PFSK-1 (cell line): ENCODE data around the gene RXFP1.

ENCODE experiments used
- FOXP2 ChIP-seq: optimal IDR thresholded peaks from 2 replicates; pipeline ENCODE3; 2011; ENCODE audit warnings: borderline replicate concordance, control low read depth, inconsistent platforms; ENCODE audit not compliant: insufficient read depth; ENCODE audit errors: extremely low read length, extremely low read depth
- POLR2AphosphoS5 ChIP-seq: IDR thresholded peaks from 2 replicates; pipeline ENCODE4 v1.6.1; 2012; ENCODE audit warnings: low read depth, mild to moderate bottlenecking, control low read depth, low read length, moderate library complexity
- SIN3A ChIP-seq: IDR thresholded peaks from 2 replicates; pipeline ENCODE4 v1.6.1; 2012; ENCODE audit warnings: mild to moderate bottlenecking, low read length, moderate library complexity, borderline replicate concordance; ENCODE audit not compliant: insufficient read depth
- TAF1 ChIP-seq: IDR thresholded peaks from 2 replicates; pipeline ENCODE4 v1.6.1; 2012; ENCODE audit warnings: low read length, control low read depth, borderline replicate concordance; ENCODE audit not compliant: insufficient read depth
- TF ChIP-seq, protein P1 (sequence below), 2 experiments: IDR thresholded peaks; 2 replicates each; pipeline versions ENCODE4 v1.6.1 to v1.8.0; 2011 to 2012; ENCODE audit warnings: low read depth in 2 of 2, low read length in 2 of 2, control low read depth in 1 of 2, inconsistent platforms in 1 of 2, mild to moderate bottlenecking in 1 of 2, moderate library complexity in 1 of 2; ENCODE audit not compliant: insufficient read depth in 1 of 2

Gene RXFP1

DNA sequence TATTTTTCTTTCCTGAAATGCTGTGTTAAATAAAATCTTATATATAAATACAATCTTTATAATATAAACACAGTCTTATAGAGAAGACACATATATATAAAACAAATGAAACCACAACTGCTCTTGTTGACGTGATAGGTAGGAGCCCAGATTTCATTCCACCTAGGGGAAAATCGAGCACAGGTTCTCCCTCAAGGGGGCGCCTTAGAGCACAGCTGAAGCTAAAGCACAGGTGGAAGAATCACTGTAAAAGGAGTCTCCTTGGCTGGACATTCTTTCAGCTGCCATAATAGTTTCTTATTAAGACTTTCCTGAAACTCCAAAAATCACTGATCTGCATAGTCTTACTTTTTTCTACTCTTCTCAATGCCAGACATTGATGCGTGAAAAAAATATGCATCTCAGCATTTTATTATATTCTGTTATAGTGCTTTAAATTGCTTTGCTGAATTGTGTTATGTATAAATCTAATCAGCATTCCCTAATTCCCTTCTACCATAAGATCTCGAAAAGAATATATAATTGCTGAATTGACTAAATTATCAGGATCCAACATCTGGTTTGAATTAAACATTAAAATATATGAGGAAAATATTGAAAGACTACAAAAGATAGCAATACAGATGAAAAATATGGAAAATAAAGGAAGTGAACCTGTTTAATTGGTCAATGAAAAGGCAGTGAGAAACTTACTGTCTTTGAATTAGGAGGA, 25.5 kb upstream of the RXFP1 start:
- TF ChIP-seq TAF1: no peak
- no peak for TF ChIP-seq FOXP2
- no peak for TF ChIP-seq SIN3A
- no peak for TF ChIP-seq POLR2AphosphoS5
- TF ChIP-seq, protein P1, sequence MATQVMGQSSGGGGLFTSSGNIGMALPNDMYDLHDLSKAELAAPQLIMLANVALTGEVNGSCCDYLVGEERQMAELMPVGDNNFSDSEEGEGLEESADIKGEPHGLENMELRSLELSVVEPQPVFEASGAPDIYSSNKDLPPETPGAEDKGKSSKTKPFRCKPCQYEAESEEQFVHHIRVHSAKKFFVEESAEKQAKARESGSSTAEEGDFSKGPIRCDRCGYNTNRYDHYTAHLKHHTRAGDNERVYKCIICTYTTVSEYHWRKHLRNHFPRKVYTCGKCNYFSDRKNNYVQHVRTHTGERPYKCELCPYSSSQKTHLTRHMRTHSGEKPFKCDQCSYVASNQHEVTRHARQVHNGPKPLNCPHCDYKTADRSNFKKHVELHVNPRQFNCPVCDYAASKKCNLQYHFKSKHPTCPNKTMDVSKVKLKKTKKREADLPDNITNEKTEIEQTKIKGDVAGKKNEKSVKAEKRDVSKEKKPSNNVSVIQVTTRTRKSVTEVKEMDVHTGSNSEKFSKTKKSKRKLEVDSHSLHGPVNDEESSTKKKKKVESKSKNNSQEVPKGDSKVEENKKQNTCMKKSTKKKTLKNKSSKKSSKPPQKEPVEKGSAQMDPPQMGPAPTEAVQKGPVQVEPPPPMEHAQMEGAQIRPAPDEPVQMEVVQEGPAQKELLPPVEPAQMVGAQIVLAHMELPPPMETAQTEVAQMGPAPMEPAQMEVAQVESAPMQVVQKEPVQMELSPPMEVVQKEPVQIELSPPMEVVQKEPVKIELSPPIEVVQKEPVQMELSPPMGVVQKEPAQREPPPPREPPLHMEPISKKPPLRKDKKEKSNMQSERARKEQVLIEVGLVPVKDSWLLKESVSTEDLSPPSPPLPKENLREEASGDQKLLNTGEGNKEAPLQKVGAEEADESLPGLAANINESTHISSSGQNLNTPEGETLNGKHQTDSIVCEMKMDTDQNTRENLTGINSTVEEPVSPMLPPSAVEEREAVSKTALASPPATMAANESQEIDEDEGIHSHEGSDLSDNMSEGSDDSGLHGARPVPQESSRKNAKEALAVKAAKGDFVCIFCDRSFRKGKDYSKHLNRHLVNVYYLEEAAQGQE (IDR thresholded peaks at IDR 0.05; ENCODE audit: insufficient read depth in 1 of 2, low read depth in 2 of 2, low read length in 2 of 2): no peak

DNA sequence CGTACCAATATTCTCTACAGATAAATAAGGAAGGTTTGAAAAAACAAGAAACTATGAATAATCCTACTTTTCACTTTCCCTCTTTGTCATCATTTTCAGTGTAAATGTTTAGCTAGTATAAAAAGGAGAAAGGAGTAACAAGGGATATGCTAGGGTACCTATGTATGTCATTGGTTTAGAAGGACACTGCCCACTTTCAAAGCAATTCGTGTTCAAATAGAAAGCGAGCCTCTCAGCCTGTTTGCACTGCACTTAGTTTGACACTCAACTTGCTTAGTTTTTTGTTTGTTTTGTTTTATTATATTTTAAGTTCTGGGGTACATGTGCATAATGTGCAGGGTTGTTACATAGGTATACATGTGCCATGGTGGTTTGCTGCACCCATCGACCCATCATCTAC, 21.6 kb upstream of the RXFP1 start:
- no peak for TF ChIP-seq TAF1
- TF ChIP-seq, protein P1 (IDR thresholded peaks at IDR 0.05; ENCODE audit: insufficient read depth in 1 of 2, low read depth in 2 of 2, low read length in 2 of 2): no peak
- no peak for TF ChIP-seq FOXP2
- TF ChIP-seq SIN3A: no peak

DNA sequence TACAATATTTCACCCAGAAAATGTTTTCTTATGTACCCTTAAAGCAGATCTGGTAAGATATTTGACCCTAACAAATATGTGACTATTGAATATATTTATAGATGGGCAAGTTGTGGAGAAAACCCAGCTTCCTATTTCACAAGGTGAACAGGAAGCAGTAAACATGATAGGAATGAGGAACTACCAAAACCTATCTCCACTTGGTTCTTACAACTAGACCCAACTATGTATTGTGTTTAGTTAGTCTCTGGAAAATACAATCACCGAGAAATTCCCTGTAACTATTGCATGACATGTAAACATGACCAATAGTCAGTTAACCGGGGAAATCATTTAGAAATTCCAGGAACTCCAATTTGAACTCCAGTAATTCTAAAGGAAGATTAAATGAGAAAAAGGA, 8.4 kb upstream of the RXFP1 start:
- TF ChIP-seq SIN3A: no peak
- TF ChIP-seq, protein P1 (IDR thresholded peaks at IDR 0.05; ENCODE audit: insufficient read depth in 1 of 2, low read depth in 2 of 2, low read length in 2 of 2): no peak
- TF ChIP-seq FOXP2: no peak
- TF ChIP-seq POLR2AphosphoS5: no peak

DNA sequence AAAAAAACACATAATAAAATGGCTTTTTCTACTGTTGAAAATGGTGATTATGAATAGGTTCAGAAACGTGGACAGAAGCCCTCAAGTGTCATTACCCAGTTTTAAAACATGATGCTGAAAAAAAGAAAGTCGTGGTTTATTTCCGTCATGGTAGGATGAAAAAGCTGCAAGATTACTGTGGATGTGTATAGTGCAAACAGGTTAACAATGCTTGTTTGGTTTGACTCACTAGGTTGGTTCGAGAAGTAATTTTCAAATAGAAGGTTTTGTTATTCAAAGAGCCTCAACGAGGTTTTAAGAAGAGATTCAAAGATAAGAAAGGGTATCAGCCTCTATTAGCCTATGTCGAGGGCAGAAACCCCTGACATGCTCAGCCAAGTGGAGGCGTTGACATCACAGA, 2.5 kb upstream of the RXFP1 start:
- TF ChIP-seq TAF1: no peak
- TF ChIP-seq, protein P1 (IDR thresholded peaks at IDR 0.05; ENCODE audit: insufficient read depth in 1 of 2, low read depth in 2 of 2, low read length in 2 of 2): no peak
- no peak for TF ChIP-seq POLR2AphosphoS5
- no peak for TF ChIP-seq FOXP2
- no peak for TF ChIP-seq SIN3A

DNA sequence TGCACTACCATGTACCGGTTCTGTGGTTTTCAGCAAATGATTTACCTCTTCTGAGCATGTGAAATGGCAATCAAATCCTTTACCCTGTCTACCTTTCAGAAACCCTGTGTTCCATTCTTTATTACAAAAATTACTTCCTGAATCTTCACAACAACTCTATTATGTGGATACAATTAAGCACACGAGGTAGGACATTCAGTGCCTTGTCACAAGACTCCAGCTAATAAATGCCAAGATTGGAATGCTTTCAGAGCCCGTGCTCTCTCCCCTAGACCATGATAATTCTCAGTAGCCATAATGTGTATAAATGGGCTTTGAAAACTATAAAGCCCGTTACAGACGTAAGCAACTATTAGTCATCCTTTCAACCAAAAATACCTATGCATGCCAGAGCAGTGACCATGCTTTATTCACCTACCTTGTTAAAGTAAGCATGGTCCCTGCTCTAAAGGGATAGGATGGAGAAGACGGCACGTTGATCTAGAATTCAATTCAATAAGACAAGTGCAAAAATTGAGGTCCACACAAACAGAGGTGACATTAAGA, 2.4 kb downstream of the RXFP1 start:
- TF ChIP-seq, protein P1 (IDR thresholded peaks at IDR 0.05; ENCODE audit: insufficient read depth in 1 of 2, low read depth in 2 of 2, low read length in 2 of 2): no peak
- no peak for TF ChIP-seq TAF1
- TF ChIP-seq POLR2AphosphoS5: no peak
- no peak for TF ChIP-seq SIN3A
- TF ChIP-seq FOXP2: no peak
